GM12801 (cell line): Measurements from ENCODE around the gene CDK5RAP2.

Experiments
- TF ChIP-seq, protein P1 (sequence below): IDR thresholded peaks from one replicate; pipeline ENCODE4 v1.5.1; 2011; ENCODE audit warnings: control low read depth; ENCODE audit not compliant: insufficient read length; ENCODE audit errors: extremely low read depth

The CDK5RAP2 gene

GRCh38 chr9:120372040-120372439 lies 207.9 kb downstream of the CDK5RAP2 start:
- TF ChIP-seq, protein P1, sequence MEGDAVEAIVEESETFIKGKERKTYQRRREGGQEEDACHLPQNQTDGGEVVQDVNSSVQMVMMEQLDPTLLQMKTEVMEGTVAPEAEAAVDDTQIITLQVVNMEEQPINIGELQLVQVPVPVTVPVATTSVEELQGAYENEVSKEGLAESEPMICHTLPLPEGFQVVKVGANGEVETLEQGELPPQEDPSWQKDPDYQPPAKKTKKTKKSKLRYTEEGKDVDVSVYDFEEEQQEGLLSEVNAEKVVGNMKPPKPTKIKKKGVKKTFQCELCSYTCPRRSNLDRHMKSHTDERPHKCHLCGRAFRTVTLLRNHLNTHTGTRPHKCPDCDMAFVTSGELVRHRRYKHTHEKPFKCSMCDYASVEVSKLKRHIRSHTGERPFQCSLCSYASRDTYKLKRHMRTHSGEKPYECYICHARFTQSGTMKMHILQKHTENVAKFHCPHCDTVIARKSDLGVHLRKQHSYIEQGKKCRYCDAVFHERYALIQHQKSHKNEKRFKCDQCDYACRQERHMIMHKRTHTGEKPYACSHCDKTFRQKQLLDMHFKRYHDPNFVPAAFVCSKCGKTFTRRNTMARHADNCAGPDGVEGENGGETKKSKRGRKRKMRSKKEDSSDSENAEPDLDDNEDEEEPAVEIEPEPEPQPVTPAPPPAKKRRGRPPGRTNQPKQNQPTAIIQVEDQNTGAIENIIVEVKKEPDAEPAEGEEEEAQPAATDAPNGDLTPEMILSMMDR, result no peak

- TF ChIP-seq, protein P1, result no peak
Measured at GRCh38 chr9:120369608-120370220, 210.3 kb downstream of the CDK5RAP2 start.

- TF ChIP-seq, protein P1, result no peak
Measured at GRCh38 chr9:120368799-120369198, 211.2 kb downstream of the CDK5RAP2 start.

GRCh38 chr9:120366644-120367019 lies 213.3 kb downstream of the CDK5RAP2 start:
- TF ChIP-seq, protein P1, result no peak

GRCh38 chr9:120365386-120365785 lies 214.6 kb downstream of the CDK5RAP2 start:
- TF ChIP-seq, protein P1, result no peak

DNA sequence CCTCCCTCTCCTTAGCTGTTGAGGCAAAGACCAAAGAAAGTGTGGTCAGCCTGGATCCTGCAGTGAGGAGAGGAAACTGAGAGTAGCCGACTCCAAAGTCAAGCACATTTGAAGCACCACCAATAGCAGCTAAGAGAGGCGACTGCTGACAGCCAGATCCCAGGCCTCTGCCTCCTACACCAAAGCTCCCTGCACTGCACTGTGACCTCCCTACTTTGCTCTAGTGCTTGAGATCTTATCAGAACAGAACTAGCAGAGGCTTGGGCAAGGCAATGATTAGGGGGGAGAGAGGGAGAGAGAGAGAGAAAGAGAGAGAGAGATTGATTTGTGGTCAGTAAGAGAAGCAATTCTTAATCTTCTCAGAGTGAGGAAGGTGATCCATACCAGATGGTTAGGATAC lies 216.3 kb downstream of the CDK5RAP2 start:
- TF ChIP-seq, protein P1, result no peak

- TF ChIP-seq, protein P1, result no peak
Measured at GRCh38 chr9:120362446-120362845, 217.5 kb downstream of the CDK5RAP2 start.

DNA sequence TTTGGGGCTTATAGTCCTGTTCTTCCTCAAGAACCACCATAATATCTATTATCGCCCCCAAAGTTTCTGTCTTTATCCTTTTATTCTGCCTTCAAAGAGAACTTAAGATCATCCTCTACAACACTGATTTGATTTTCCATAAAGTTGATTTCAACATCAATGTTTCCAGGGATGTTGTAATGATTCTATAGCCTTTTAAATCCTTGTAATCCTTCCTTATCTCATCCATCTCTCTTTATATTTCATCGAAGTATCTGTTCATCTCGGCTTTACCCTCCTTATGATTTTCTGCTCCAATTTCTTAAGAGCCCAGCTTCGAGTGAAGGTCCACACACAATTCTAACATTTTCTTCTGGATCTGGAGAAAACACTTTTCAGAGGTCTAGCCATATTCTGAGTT lies 218.4 kb downstream of the CDK5RAP2 start:
- TF ChIP-seq, protein P1, result no peak
